H1 (cell line): ENCODE results near the gene KLHL29. TPM values are rescaled to one million over a fixed set of nuclear protein-coding genes. Genes with fewer than 3 reads are reported as not detected.

Experiments
- CTCF ChIA-PET: fragments of 300-600 bp; sonication (Branson Sonifier 250); formaldehyde crosslinking; loops from one replicate; lab custom pipeline; 2021; ENCODE audit not compliant: partially characterized antibody; lab: Charles Lee
- POLR2A ChIA-PET: fragments of 300-600 bp; sonication (Branson Sonifier 250); formaldehyde crosslinking; loops from one replicate; lab custom pipeline; 2021; ENCODE audit warnings: inconsistent platforms; ENCODE audit not compliant: partially characterized antibody; lab: Charles Lee
- DNase-seq, 2 experiments: peaks; one replicate each; pipeline versions ENCODE4 v3.0.0 to v3.0.0-alpha.2; 2010 to 2022; ENCODE audit warnings: low spot score in 2 of 2, low read depth in 1 of 2, mixed read lengths in 1 of 2
- FAIRE-seq: peaks from 2 replicates; lab custom pipeline; 2011; peaks lifted over from hg19 to GRCh38; lab: Jason Lieb, UNC
- H2AFZ ChIP-seq: 2 replicates; pipeline ENCODE4 v1.8.1; 2012; ENCODE audit warnings: low read length, inconsistent platforms
- H2AK5ac ChIP-seq: 2 replicates; pipeline ENCODE4 v1.6.1; 2013; ENCODE audit warnings: low read depth, low read length
- H2BK120ac ChIP-seq: replicated peaks from 2 replicates; pipeline ENCODE3; 2013; ENCODE audit warnings: low read depth, low read length, inconsistent platforms
- H2BK12ac ChIP-seq: 2 replicates; pipeline ENCODE4 v1.6.1; 2013; ENCODE audit warnings: low read depth, low read length
- H2BK15ac ChIP-seq: 2 replicates; pipeline ENCODE4 v1.6.1; 2013; ENCODE audit warnings: low read length
- H2BK20ac ChIP-seq: 2 replicates; pipeline ENCODE4 v1.6.1; 2013; ENCODE audit warnings: low read length
- H2BK5ac ChIP-seq: 2 replicates; pipeline ENCODE4 v1.6.1; 2013; ENCODE audit warnings: low read depth, low read length
- H3K14ac ChIP-seq: 2 replicates; pipeline ENCODE4 v1.6.1; 2013; ENCODE audit warnings: inconsistent platforms; ENCODE audit not compliant: insufficient read length
- H3K18ac ChIP-seq: 2 replicates; pipeline ENCODE4 v1.6.1; 2013; ENCODE audit warnings: low read length; ENCODE audit errors: extremely low read depth
- H3K23ac ChIP-seq: 2 replicates; pipeline ENCODE4 v1.6.1; 2013; ENCODE audit warnings: inconsistent platforms; ENCODE audit not compliant: insufficient read length
- H3K23me2 ChIP-seq: 2 replicates; pipeline ENCODE4 v1.6.1; 2013; ENCODE audit warnings: low read depth, low read length
- H3K27ac ChIP-seq: 2 replicates; pipeline ENCODE4 v1.6.1; 2011; ENCODE audit warnings: low read depth, low read length, inconsistent platforms
- H3K27me3 ChIP-seq, 4 experiments: replicated peaks in 1 of 4; 1 replicate in 1 of 4; 2 replicates in 3 of 4; pipeline versions ENCODE4 v1.6.1 to v1.8.1; 2011 to 2013; ENCODE audit warnings: low read length in 3 of 4, mild to moderate bottlenecking in 3 of 4, inconsistent platforms in 2 of 4, mixed read lengths in 2 of 4, moderate library complexity in 1 of 4; ENCODE audit not compliant: control insufficient read depth in 3 of 4, insufficient read depth in 3 of 4; ENCODE audit errors: extremely low read depth in 1 of 4
- H3K36me3 ChIP-seq, 4 experiments: 2 replicates each; pipeline versions ENCODE4 v1.6.1 to v1.8.1; 2011 to 2013; ENCODE audit warnings: mild to moderate bottlenecking in 4 of 4, low read length in 3 of 4, moderate library complexity in 2 of 4, control low read depth in 1 of 4, inconsistent platforms in 1 of 4; ENCODE audit not compliant: insufficient read depth in 4 of 4, control insufficient read depth in 2 of 4
- H3K4ac ChIP-seq: replicated peaks from 2 replicates; pipeline ENCODE3; 2013; ENCODE audit warnings: low read length, low read depth, mixed read lengths, inconsistent platforms; ENCODE audit not compliant: insufficient read length
- H3K4me1 ChIP-seq, 4 experiments: replicated peaks in 1 of 4; 1 replicate in 1 of 4; 2 replicates in 3 of 4; pipeline versions ENCODE4 v1.6.1 to v1.8.1; 2011 to 2013; ENCODE audit warnings: low read length in 3 of 4, inconsistent platforms in 2 of 4, mixed read lengths in 1 of 4; ENCODE audit not compliant: insufficient read depth in 4 of 4, control insufficient read depth in 3 of 4
- H3K4me2 ChIP-seq, 2 experiments: 2 replicates each; pipeline versions ENCODE4 v1.6.1 to v1.8.1; 2011 to 2013; ENCODE audit warnings: low read depth in 2 of 2, low read length in 2 of 2, control low read depth in 1 of 2, inconsistent platforms in 1 of 2, mild to moderate bottlenecking in 1 of 2; ENCODE audit not compliant: insufficient read depth in 1 of 2
- H3K4me3 ChIP-seq, 4 experiments: fragments of 200-600, 300-600 bp in 1 of 4; sonication (generic), shearing (Covaris generic), sonication (Bioruptor Twin) in 1 of 4; 2 replicates each; pipeline versions ENCODE4 v1.5.1 to v1.8.1; 2011 to 2016; ENCODE audit warnings: low read length in 4 of 4, low read depth in 3 of 4, control low read depth in 2 of 4, inconsistent platforms in 2 of 4, mild to moderate bottlenecking in 2 of 4, mixed read lengths in 1 of 4, moderate library complexity in 1 of 4; ENCODE audit not compliant: insufficient read depth in 2 of 4; ENCODE audit errors: extremely low read depth in 1 of 4
- H3K56ac ChIP-seq: replicated peaks from 2 replicates; pipeline ENCODE3; 2013; ENCODE audit warnings: low read depth, mild to moderate bottlenecking, mixed read lengths, low read length, inconsistent platforms; ENCODE audit not compliant: insufficient read length
- H3K79me1 ChIP-seq: 2 replicates; pipeline ENCODE4 v1.6.1; 2013; ENCODE audit warnings: low read depth, low read length, control low read depth
- H3K79me2 ChIP-seq, 2 experiments: 2 replicates each; pipeline versions ENCODE4 v1.6.1 to v1.8.1; 2012 to 2013; ENCODE audit warnings: low read length in 2 of 2, mild to moderate bottlenecking in 2 of 2, inconsistent platforms in 1 of 2; ENCODE audit not compliant: insufficient read depth in 2 of 2, control insufficient read depth in 1 of 2
- H3K9ac ChIP-seq, 4 experiments: replicated peaks in 1 of 4; 1 replicate in 1 of 4; 2 replicates in 3 of 4; pipeline versions ENCODE4 v1.6.1 to v1.8.1; 2011 to 2013; ENCODE audit warnings: low read depth in 3 of 4, low read length in 3 of 4, control low read depth in 2 of 4, mild to moderate bottlenecking in 2 of 4, moderate library complexity in 2 of 4, inconsistent platforms in 1 of 4; ENCODE audit errors: extremely low read depth in 1 of 4
- H3K9me3 ChIP-seq, 2 experiments: 2 replicates each; pipeline versions ENCODE4 v1.6.1 to v1.8.1; 2012 to 2013; ENCODE audit warnings: mild to moderate bottlenecking in 2 of 2, moderate library complexity in 2 of 2, control low read depth in 1 of 2, inconsistent platforms in 1 of 2, low read depth in 1 of 2, low read length in 1 of 2, mixed read lengths in 1 of 2; ENCODE audit not compliant: insufficient read depth in 2 of 2
- H4K20me1 ChIP-seq, 2 experiments: replicated peaks in 1 of 2; 2 replicates each; pipeline versions ENCODE3 to v1.8.1; 2011 to 2013; ENCODE audit warnings: inconsistent platforms in 2 of 2, low read length in 2 of 2, mild to moderate bottlenecking in 1 of 2; ENCODE audit not compliant: insufficient read depth in 2 of 2, control insufficient read depth in 1 of 2
- H4K5ac ChIP-seq: 2 replicates; pipeline ENCODE4 v1.6.1; 2013; ENCODE audit warnings: low read length, low read depth, mixed read lengths, inconsistent platforms; ENCODE audit not compliant: insufficient read length
- H4K8ac ChIP-seq: 2 replicates; pipeline ENCODE4 v1.8.0; 2013; ENCODE audit warnings: mild to moderate bottlenecking, moderate library complexity, low read length, inconsistent platforms; ENCODE audit not compliant: insufficient read depth; ENCODE audit errors: extremely low read depth
- H4K91ac ChIP-seq: replicated peaks from 2 replicates; pipeline ENCODE3; 2013; ENCODE audit warnings: low read length, mixed read lengths, inconsistent platforms; ENCODE audit not compliant: insufficient read length
- CEBPB ChIP-seq: IDR thresholded peaks from 2 replicates; pipeline ENCODE4 v1.6.1; 2012; ENCODE audit warnings: low read depth, low read length
- E2F6 ChIP-seq: IDR thresholded peaks from 2 replicates; pipeline ENCODE4 v1.6.1; 2012; ENCODE audit warnings: inconsistent platforms
- EGR1 ChIP-seq: IDR thresholded peaks from 2 replicates; pipeline ENCODE4 v1.6.1; 2011; ENCODE audit warnings: low read depth, low read length, borderline replicate concordance
- FOSL1 ChIP-seq: IDR thresholded peaks from 2 replicates; pipeline ENCODE4 v1.6.1; 2011; ENCODE audit warnings: mild to moderate bottlenecking, low read depth, low read length, moderate library complexity; ENCODE audit not compliant: insufficient read depth
- MAFK ChIP-seq: IDR thresholded peaks from 2 replicates; pipeline ENCODE4 v1.6.1; 2012; ENCODE audit warnings: low read depth, mild to moderate bottlenecking, improper control_type of control experiment, low read length
- POLR2AphosphoS5 ChIP-seq: IDR thresholded peaks from 2 replicates; pipeline ENCODE4 v1.6.1; 2011; ENCODE audit warnings: low read depth, low read length
- SUZ12 ChIP-seq: fragments of 200-600 bp; sonication (generic); IDR thresholded peaks from 2 replicates; pipeline ENCODE4 v1.6.1; 2012; ENCODE audit warnings: mild to moderate bottlenecking, inconsistent platforms, low read length, moderate library complexity, mixed read lengths
- TBP ChIP-seq: IDR thresholded peaks from 2 replicates; pipeline ENCODE4 v1.6.1; 2011; ENCODE audit warnings: low read depth, low read length, improper control_type of control experiment
- TEAD4 ChIP-seq: IDR thresholded peaks from 2 replicates; pipeline ENCODE4 v1.6.1; 2012; ENCODE audit warnings: low read depth, low read length, inconsistent platforms, mixed read lengths
- YY1 ChIP-seq: IDR thresholded peaks from 2 replicates; pipeline ENCODE4 v1.6.1; 2011; ENCODE audit warnings: low read depth, mild to moderate bottlenecking, low read length
- WGBS, 2 experiments: shearing (Covaris generic) in 1 of 2; methylation state at CpG; one replicate each; pipeline versions ENCODE4 v1.1.6 to v1.1.7; 2013 to 2015; ENCODE audit warnings: low lambda C conversion rate in 2 of 2, mixed read lengths in 2 of 2, inconsistent platforms in 1 of 2, low coverage in 1 of 2, missing lambda C conversion rate in 1 of 2; ENCODE audit not compliant: insufficient replicate concordance in 2 of 2, insufficient coverage in 1 of 2, insufficient read length in 1 of 2; ENCODE audit errors: extremely low coverage in 1 of 2, missing lambda C conversion rate in 1 of 2; 5-methylcytosine and 5-hydroxymethylcytosine counted together
- polyA plus RNA-seq, 7 experiments: library from polyadenylated mRNA; depleted of rRNA in 3 of 7; stranded (reverse) in 5 of 7; unstranded in 2 of 7; fragments of >200 nt in 5 of 7; fragments of 200-250 nt in 2 of 7; gene quantifications; 1 replicate in 5 of 7; 2 replicates in 1 of 7; 4 replicates in 1 of 7; pipeline versions ENCODE4 v1.2.1 to v1.2.3, GENCODE V29; 2011 to 2013; ENCODE audit warnings: missing spikeins in 2 of 7, mixed read lengths in 2 of 7
- total RNA-seq: library from RNA; stranded (reverse); fragmentation: NEBNext Ultra II Directional; extraction: Animal tissue kit (Norgen Biotek cat#: 25700); gene quantifications from 2 replicates; pipeline ENCODE4 v1.2.1, GENCODE V29; 2021

The KLHL29 gene
- total and polyA plus RNA-seq, 2 of the 8 experiments (the other 6 are each of a cell fraction or from before 2014, with no cell fraction given), result 1.1 to 4.7 TPM

GRCh38 chr2:23696752-23697045, 311.7 kb downstream of the KLHL29 start:
- Histone ChIP-seq H4K91ac (no peak overlapping the region), H2BK15ac (no peak overlapping the region), H4K20me1 (no peaks in the 10 kb centered on the region), H3K4me2 (no peak overlapping the region), H3K79me2 (no peaks in the 10 kb centered on the region), H3K4me1 (peaks cover 0 to 8% (median 2%) of the 10 kb centered on the region in 4 experiments; a peak in 3 of 7 replicates), H3K18ac (no peak overlapping the region), H2AFZ (no peak overlapping the region), H3K14ac (no peak overlapping the region), H3K23ac (no peak overlapping the region), H3K79me1 (no peaks in the 10 kb centered on the region; the same call in 1 of the 2 replicates), H3K9ac (no peak overlapping the region), H4K5ac (no peak overlapping the region), H2BK5ac (no peak overlapping the region), H3K23me2 (no peaks in the 10 kb centered on the region), H2BK120ac (no peak overlapping the region), H3K36me3 (no peaks in the 10 kb centered on the region), H3K27ac (no peak overlapping the region), H2AK5ac (no peak overlapping the region), H2BK20ac (no peak overlapping the region), H3K4ac (no peak overlapping the region), H2BK12ac (no peak overlapping the region), H3K9me3 (0 out of 4 replicates have a peak, but pooled peaks cover 0 to 2% of the 10 kb centered on the region in 2 experiments), H4K8ac (no peak overlapping the region), H3K4me3 (no peak overlapping the region), H3K27me3 (no peaks in the 10 kb centered on the region), H3K56ac (no peak overlapping the region)
- POLR2A ChIA-PET, result no interaction called here
- DNase-seq, result no peak
- no peak for FAIRE-seq
- TF ChIP-seq YY1 (no peak), FOSL1 (no peak), POLR2AphosphoS5 (no peak), SUZ12 (no peak), CEBPB (no peak), TBP (no peak), TEAD4 (no peak), EGR1 (no peak), MAFK (no peak), E2F6 (no peak)
- CTCF ChIA-PET, result interaction anchor here (0.6 to 1.7 kb wide), 3 partner anchors 9 to 564 kb away, joined by 3 to 6 read pairs (median 3); no protein-coding TSS in a partner anchor
- WGBS, 2 experiments, result 95% methylated on average over 5 of the region's 5 CpGs; no CpG with 5 or more reads in 1 of the 2 experiments
